Fibroblast of mammary gland (primary cell): ENCODE results near the gene TMEM266.
A peak's percentile ranks its signal among the peaks of the same experiment; 100 is the strongest.

ENCODE experiments used
- DNase-seq: peaks from one replicate; pipeline ENCODE4 v3.0.0-alpha.2; 2010; ENCODE audit warnings: low read depth
- H3K4me3 ChIP-seq: 2 replicates; pipeline ENCODE4 v1.5.1; 2011; ENCODE audit warnings: low read depth, mild to moderate bottlenecking, low read length, moderate library complexity; ENCODE audit not compliant: control insufficient read depth
- TF ChIP-seq, protein P1 (sequence below): conservative IDR thresholded peaks from 2 replicates; pipeline ENCODE4 v1.5.1; 2011; ENCODE audit warnings: low read depth, low read length, inconsistent platforms; ENCODE audit not compliant: control insufficient read depth, insufficient read depth

Gene TMEM266

DNA sequence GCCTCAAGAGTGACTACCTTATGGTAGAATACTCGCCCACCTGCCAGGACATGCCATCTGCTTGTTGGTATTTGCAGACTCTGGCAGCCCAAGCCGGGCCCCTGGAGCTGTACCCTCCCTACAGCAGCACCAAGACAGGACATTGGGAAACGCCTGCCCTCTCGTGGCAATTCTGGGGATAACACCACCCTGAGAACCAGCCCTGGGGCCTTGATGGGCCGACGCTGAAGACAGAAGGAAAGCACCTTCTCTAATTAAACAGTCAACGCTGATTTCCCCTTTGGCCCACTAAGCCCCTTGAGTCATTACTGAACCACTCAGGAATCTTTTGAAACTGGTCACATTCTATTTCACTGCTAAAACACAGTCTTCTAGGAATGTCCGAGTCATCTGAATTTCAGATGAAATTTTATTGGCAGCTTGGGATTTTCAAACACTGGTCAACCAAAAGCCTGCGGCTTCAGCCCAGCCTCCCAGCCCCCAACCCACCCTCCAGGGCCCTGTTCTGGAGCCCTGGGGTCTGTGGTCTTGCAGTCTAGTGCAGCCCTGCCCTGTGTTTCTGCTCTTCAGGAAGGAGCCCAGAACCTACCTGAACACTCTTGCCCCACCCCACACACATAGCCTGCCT lies 91.3 kb downstream of the TMEM266 start:
- TF ChIP-seq, protein P1, sequence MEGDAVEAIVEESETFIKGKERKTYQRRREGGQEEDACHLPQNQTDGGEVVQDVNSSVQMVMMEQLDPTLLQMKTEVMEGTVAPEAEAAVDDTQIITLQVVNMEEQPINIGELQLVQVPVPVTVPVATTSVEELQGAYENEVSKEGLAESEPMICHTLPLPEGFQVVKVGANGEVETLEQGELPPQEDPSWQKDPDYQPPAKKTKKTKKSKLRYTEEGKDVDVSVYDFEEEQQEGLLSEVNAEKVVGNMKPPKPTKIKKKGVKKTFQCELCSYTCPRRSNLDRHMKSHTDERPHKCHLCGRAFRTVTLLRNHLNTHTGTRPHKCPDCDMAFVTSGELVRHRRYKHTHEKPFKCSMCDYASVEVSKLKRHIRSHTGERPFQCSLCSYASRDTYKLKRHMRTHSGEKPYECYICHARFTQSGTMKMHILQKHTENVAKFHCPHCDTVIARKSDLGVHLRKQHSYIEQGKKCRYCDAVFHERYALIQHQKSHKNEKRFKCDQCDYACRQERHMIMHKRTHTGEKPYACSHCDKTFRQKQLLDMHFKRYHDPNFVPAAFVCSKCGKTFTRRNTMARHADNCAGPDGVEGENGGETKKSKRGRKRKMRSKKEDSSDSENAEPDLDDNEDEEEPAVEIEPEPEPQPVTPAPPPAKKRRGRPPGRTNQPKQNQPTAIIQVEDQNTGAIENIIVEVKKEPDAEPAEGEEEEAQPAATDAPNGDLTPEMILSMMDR, result peak; percentile 86
- H3K4me3 ChIP-seq, result no peak overlapping the region
- peak; percentile 77 for DNase-seq

DNA sequence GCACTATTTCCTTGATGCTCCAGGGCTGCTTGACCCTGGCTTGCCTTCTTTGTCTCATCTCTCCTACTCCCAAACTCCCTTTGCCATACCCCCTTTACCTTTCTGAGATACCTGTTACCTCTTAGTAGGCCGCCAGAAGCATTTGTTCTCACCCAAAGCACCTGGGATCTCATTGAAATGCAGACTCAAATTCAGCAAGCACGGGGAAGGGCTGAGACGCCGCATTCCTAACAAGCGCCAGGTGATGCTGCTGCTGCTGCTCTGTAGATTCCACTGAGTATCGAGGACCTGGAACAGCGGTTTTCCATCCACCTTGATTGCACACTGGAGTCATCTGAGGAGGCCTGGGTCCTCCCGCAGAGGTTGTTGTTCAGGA lies 91.8 kb downstream of the TMEM266 start:
- no peak overlapping the region for H3K4me3 ChIP-seq
- DNase-seq, result no peak
- TF ChIP-seq, protein P1, result no peak

DNA sequence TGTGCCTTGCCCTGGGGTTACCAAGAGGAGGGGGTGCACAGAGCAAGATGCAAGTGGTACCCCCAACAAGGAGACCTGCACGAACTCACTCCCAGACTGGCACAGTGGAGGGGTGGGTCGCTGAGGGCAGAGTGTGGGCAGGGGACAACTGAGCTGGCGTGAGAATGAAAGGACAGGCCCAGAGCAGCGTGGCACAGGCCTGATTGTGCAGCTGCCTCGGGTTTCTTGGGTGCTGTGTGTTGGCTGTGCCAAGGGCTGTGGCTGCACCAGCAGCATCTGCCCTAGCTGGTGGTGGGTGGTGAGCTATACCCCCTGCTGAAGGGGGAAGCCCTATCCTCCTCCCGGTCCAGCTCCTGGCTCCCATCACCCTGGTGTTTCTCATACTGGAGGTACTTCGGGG lies 92.4 kb downstream of the TMEM266 start:
- H3K4me3 ChIP-seq, result no peak overlapping the region
- DNase-seq, result no peak
- TF ChIP-seq, protein P1, result no peak

DNA sequence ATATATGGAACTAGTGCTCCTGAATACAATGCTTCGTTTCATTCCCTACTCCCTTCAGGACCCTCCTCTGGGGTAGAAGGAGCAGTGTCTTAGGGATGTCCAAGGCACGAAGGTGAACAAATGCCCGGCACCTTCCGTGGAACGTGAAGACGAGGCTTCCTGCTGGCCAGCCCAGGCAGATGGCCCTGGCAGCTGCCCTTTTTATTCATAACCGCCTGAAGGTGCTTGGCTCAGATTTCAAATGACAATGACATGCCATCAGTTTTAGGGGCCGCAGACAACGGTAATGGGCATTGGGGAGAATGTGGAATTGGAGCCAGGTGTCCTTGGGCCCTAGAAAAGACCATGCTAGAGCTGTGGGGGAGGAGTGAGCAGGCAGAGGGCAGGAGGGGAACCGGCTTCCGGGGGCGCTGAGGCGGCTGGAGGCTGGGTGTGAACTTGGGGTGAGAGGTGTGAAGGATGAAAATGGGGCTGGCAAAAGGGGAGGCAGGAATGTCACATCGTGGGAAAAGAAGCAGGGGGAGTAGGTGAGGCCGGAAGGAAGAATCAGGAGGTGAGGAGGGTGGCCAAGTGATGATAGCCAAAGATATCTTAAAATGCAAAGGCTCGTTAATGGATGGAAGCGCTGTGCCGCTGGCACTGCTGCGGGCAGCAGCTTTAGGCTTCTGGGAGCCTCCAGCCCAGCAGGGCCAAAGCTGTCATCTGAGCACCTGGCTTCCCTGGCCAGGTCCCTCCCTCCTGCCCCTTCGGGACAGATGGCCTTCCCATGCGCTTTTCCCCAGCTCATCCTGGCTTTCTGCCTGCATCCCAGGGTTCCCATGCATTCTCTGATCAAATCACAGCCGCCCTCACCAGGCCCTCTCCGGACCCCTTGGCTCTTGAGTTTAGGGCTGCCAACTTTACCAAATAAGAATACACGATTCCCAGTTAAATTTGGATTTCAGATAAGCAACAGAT lies 93.7 kb downstream of the TMEM266 start:
- no peak overlapping the region for H3K4me3 ChIP-seq
- no peak for DNase-seq
- TF ChIP-seq, protein P1, result no peak

DNA sequence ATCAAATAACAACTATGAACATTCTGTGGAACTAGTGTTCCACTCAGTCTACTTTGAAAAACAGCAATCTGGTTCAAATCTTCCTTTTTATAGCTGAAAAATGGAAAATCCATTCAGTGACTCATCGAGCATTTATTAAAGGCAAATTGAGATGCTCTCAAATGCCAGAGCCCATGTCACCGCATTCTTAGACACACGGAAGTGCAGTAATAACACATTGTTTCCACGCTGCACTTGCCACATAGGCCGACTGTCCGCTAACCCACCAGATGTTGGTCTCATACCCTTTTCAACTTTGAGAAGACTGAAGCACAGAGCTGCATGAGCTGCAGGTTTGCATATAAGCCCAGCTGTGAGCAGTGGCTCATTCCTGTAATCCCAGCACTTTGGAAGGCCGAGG lies 95.9 kb downstream of the TMEM266 start:
- no peak overlapping the region for H3K4me3 ChIP-seq
- DNase-seq, result peak; percentile 50
- TF ChIP-seq, protein P1, result no peak

DNA sequence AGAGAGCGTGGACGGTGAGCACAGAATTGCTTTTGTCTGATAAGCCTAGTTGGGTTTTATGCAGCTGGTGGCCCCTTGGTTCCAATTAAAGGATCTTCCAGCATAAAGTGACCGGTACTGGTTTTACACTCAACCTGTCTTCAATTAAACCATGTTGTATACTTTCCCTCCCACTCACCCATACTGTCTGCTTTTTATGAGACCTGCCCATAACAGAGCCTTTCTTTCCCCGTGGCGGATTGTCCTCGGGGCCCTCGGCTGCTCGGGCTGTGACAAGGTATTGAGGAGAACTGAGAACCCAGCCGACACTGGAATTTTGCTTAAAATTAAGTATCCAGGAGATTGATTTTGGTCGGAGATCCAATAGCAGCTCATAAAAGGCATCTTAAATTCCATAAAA lies 98.4 kb downstream of the TMEM266 start:
- DNase-seq, result no peak
- H3K4me3 ChIP-seq, result no peak overlapping the region
- TF ChIP-seq, protein P1, result no peak
